H9 (cell line): ENCODE data around the gene METRN. TPM values are rescaled to one million over a fixed set of nuclear protein-coding genes. Genes with fewer than 3 reads are reported as not detected.

Source experiments
- DNase-seq: peaks from one replicate; pipeline ENCODE4 v3.0.0-alpha.2; 2017
- H2AFZ ChIP-seq: one replicate; pipeline ENCODE4 v1.6.1; 2013; ENCODE audit warnings: mild to moderate bottlenecking, low read length, control low read depth, moderate library complexity
- H2AK5ac ChIP-seq: 2 replicates; pipeline ENCODE4 v1.6.1; 2013; ENCODE audit warnings: low read length, control low read depth, mixed read lengths; ENCODE audit not compliant: insufficient read length
- H2BK120ac ChIP-seq: one replicate; pipeline ENCODE4 v1.6.1; 2013; ENCODE audit warnings: low read depth, mild to moderate bottlenecking, low read length, control low read depth, inconsistent platforms; ENCODE audit not compliant: poor library complexity, severe bottlenecking
- H2BK12ac ChIP-seq: 2 replicates; pipeline ENCODE4 v1.6.1; 2013; ENCODE audit warnings: low read length, control low read depth, mixed read lengths, low read depth; ENCODE audit not compliant: insufficient read length
- H2BK15ac ChIP-seq: 2 replicates; pipeline ENCODE4 v1.6.1; 2013; ENCODE audit warnings: low read depth, low read length, control low read depth
- H2BK20ac ChIP-seq: one replicate; pipeline ENCODE4 v1.6.1; 2013; ENCODE audit warnings: low read depth, mild to moderate bottlenecking, low read length, control low read depth, inconsistent platforms; ENCODE audit not compliant: poor library complexity, severe bottlenecking
- H2BK5ac ChIP-seq: 2 replicates; pipeline ENCODE4 v1.6.1; 2013; ENCODE audit warnings: low read length, control low read depth, mixed read lengths; ENCODE audit not compliant: insufficient read length
- H3K14ac ChIP-seq: 2 replicates; pipeline ENCODE4 v1.6.1; 2013; ENCODE audit warnings: low read length, control low read depth; ENCODE audit not compliant: insufficient read depth
- H3K18ac ChIP-seq: 2 replicates; pipeline ENCODE4 v1.6.1; 2013; ENCODE audit warnings: low read depth, mild to moderate bottlenecking, mixed read lengths, low read length, control low read depth; ENCODE audit not compliant: insufficient read length
- H3K23ac ChIP-seq: 2 replicates; pipeline ENCODE4 v1.6.1; 2013; ENCODE audit warnings: low read length, control low read depth, mixed read lengths, low read depth; ENCODE audit not compliant: insufficient read length
- H3K23me2 ChIP-seq: 2 replicates; pipeline ENCODE4 v1.6.1; 2013; ENCODE audit warnings: low read depth, mild to moderate bottlenecking, mixed read lengths, low read length, control low read depth; ENCODE audit not compliant: insufficient read length, poor library complexity, severe bottlenecking
- H3K27ac ChIP-seq: 2 replicates; pipeline ENCODE4 v1.5.1; 2013; ENCODE audit warnings: low read length, control low read depth, mixed read lengths, low read depth; ENCODE audit not compliant: insufficient read length
- H3K27me3 ChIP-seq: 2 replicates; pipeline ENCODE4 v1.6.1; 2013; ENCODE audit warnings: low read length, control low read depth, inconsistent platforms; ENCODE audit not compliant: insufficient read depth
- H3K4ac ChIP-seq: 2 replicates; pipeline ENCODE4 v1.6.1; 2013; ENCODE audit warnings: low read depth, mild to moderate bottlenecking, control low read depth, inconsistent platforms, low read length, moderate library complexity
- H3K4me1 ChIP-seq: 2 replicates; pipeline ENCODE4 v1.6.1; 2013; ENCODE audit warnings: low read length, control low read depth, inconsistent platforms; ENCODE audit not compliant: insufficient read depth
- H3K4me2 ChIP-seq: 2 replicates; pipeline ENCODE4 v1.6.1; 2013; ENCODE audit warnings: low read length, control low read depth, mixed read lengths; ENCODE audit not compliant: insufficient read length, insufficient read depth
- H3K56ac ChIP-seq: 2 replicates; pipeline ENCODE4 v1.6.1; 2013; ENCODE audit warnings: low read depth, mild to moderate bottlenecking, mixed read lengths, low read length, control low read depth; ENCODE audit not compliant: insufficient read length
- H3K79me1 ChIP-seq: 2 replicates; pipeline ENCODE4 v1.6.1; 2013; ENCODE audit warnings: low read depth, mild to moderate bottlenecking, moderate library complexity, low read length, control low read depth, inconsistent platforms; ENCODE audit not compliant: insufficient read depth, poor library complexity, severe bottlenecking
- H3K79me2 ChIP-seq: 2 replicates; pipeline ENCODE4 v1.6.1; 2013; ENCODE audit warnings: low read length, control low read depth, inconsistent platforms; ENCODE audit not compliant: insufficient read depth
- H3K9ac ChIP-seq: 2 replicates; pipeline ENCODE4 v1.6.1; 2013; ENCODE audit warnings: low read length, control low read depth, mixed read lengths; ENCODE audit not compliant: insufficient read length; ENCODE audit errors: extremely low read depth
- H3K9me3 ChIP-seq: one replicate; pipeline ENCODE4 v1.6.1; 2013; ENCODE audit warnings: low read depth, low read length, inconsistent platforms; ENCODE audit not compliant: control insufficient read depth
- H3T11ph ChIP-seq: one replicate; pipeline ENCODE4 v1.6.1; 2013; ENCODE audit warnings: mild to moderate bottlenecking, low read length, control low read depth, inconsistent platforms
- H4K20me1 ChIP-seq: one replicate; pipeline ENCODE4 v1.6.1; 2013; ENCODE audit not compliant: control insufficient read depth, insufficient read length, insufficient read depth
- H4K5ac ChIP-seq: 2 replicates; pipeline ENCODE4 v1.6.1; 2013; ENCODE audit warnings: low read depth, mild to moderate bottlenecking, mixed read lengths, low read length, control low read depth; ENCODE audit not compliant: insufficient read length
- H4K8ac ChIP-seq: replicated peaks from 2 replicates; pipeline ENCODE4 v1.6.1; 2013; ENCODE audit warnings: low read length, control low read depth, mixed read lengths, low read depth; ENCODE audit not compliant: insufficient read length
- H4K91ac ChIP-seq: 2 replicates; pipeline ENCODE4 v1.6.1; 2013; ENCODE audit warnings: low read depth, mild to moderate bottlenecking, moderate library complexity, mixed read lengths, low read length, control low read depth; ENCODE audit not compliant: insufficient read length
- H3K27ac Mint-ChIP-seq, 3 experiments: 2 replicates in 2 of 3; 3 replicates in 1 of 3; pipeline ENCODE4 v1.8.0; 2020 to 2021; ENCODE audit warnings: mixed read lengths in 3 of 3, mild to moderate bottlenecking in 1 of 3, moderate library complexity in 1 of 3
- H3K27me3 Mint-ChIP-seq: 2 replicates; pipeline ENCODE4 v1.8.0; 2021; ENCODE audit warnings: low read depth, mild to moderate bottlenecking, moderate library complexity, mixed read lengths
- H3K36me3 Mint-ChIP-seq, 3 experiments: 2 replicates in 2 of 3; 3 replicates in 1 of 3; pipeline ENCODE4 v1.8.0; 2020 to 2021; ENCODE audit warnings: low read depth in 3 of 3, mixed read lengths in 3 of 3; ENCODE audit not compliant: insufficient read depth in 1 of 3
- H3K4me1 Mint-ChIP-seq, 2 experiments: 2 replicates each; pipeline ENCODE4 v1.8.0; 2020; ENCODE audit warnings: mixed read lengths in 2 of 2
- H3K4me3 Mint-ChIP-seq, 2 experiments: 2 replicates in 1 of 2; 3 replicates in 1 of 2; pipeline ENCODE4 v1.8.0; 2020 to 2021; ENCODE audit warnings: mild to moderate bottlenecking in 2 of 2, mixed read lengths in 2 of 2, moderate library complexity in 1 of 2
- H3K9me3 Mint-ChIP-seq, 2 experiments: 2 replicates in 1 of 2; 3 replicates in 1 of 2; pipeline ENCODE4 v1.8.0; 2020; ENCODE audit warnings: mild to moderate bottlenecking in 2 of 2, mixed read lengths in 2 of 2, moderate library complexity in 1 of 2
- CTCF ChIP-seq: fragments of 200-600 bp; sonication (generic); conservative IDR thresholded peaks from 3 replicates; pipeline ENCODE4 v1.8.0; 2021; ENCODE audit warnings: antibody characterized with exemption, mild to moderate bottlenecking
- WGBS: extraction: QIAGEN DNeasy Blood & Tissue Kit; methylation state at CpG from one replicate; pipeline ENCODE4 v1.1.7; 2013; ENCODE audit warnings: missing lambda C conversion rate, low lambda C conversion rate, mixed read lengths; ENCODE audit not compliant: insufficient read length; ENCODE audit errors: extremely low coverage; 5-methylcytosine and 5-hydroxymethylcytosine counted together
- total RNA-seq: library from RNA; stranded (reverse); gene quantifications from 2 replicates; pipeline ENCODE4 v1.2.1, GENCODE V29; 2021

The METRN gene
- total RNA-seq, 1 experiment from 2014 or later: 26.2 TPM

GRCh38 chr16:747978-748746, 33.2 kb downstream of the METRN start:
- no peak overlapping the region for H2BK12ac ChIP-seq
- no peak overlapping the region for H2AK5ac ChIP-seq
- H4K91ac ChIP-seq: no peak overlapping the region
- H3K27ac Mint-ChIP-seq: no peak overlapping the region
- no peak for DNase-seq
- no peak overlapping the region for H3K9ac ChIP-seq
- no peaks in the 10 kb centered on the region for H3K36me3 Mint-ChIP-seq
- no peaks in the 10 kb centered on the region for H4K20me1 ChIP-seq
- H4K5ac ChIP-seq: no peak overlapping the region
- TF ChIP-seq CTCF: no peak
- no peaks in the 10 kb centered on the region for H3K4me1 ChIP-seq
- H3K18ac ChIP-seq: no peak overlapping the region
- no CpG with 5 or more reads among the region's 39 CpGs for WGBS
- H3K4ac ChIP-seq: no peak overlapping the region
- H3K27ac ChIP-seq: no peak overlapping the region
- H4K8ac ChIP-seq: no peak overlapping the region
- H3K79me2 ChIP-seq: no peaks in the 10 kb centered on the region
- no peak overlapping the region for H3K56ac ChIP-seq
- no peak overlapping the region for H2BK20ac ChIP-seq
- H3K27me3 Mint-ChIP-seq: peaks cover 14% of the 10 kb centered on the region
- H3K9me3 Mint-ChIP-seq: no peaks in the 10 kb centered on the region
- no peak overlapping the region for H3K4me2 ChIP-seq
- H2AFZ ChIP-seq: no peak overlapping the region
- H2BK5ac ChIP-seq: no peak overlapping the region
- H3K4me1 Mint-ChIP-seq: peaks cover 20 to 31% of the 10 kb centered on the region in 2 experiments
- no peaks in the 10 kb centered on the region for H3K27me3 ChIP-seq
- no peak overlapping the region for H2BK120ac ChIP-seq
- H3K14ac ChIP-seq: no peak overlapping the region
- no peak overlapping the region for H3K23ac ChIP-seq
- H3K9me3 ChIP-seq: no peaks in the 10 kb centered on the region
- H3K4me3 Mint-ChIP-seq: no peak overlapping the region
- no peak overlapping the region for H2BK15ac ChIP-seq
- no peak overlapping the region for H3T11ph ChIP-seq
- H3K79me1 ChIP-seq: no peaks in the 10 kb centered on the region
- H3K23me2 ChIP-seq: no peaks in the 10 kb centered on the region
